Trophoblast cell (in vitro differentiated cells and primary cell): Measurements from ENCODE around the gene NR3C1.

Experiments used
- DNase-seq, 2 donors: peaks; one replicate each; pipeline ENCODE4 v3.0.0-alpha.2; 2016
- H2AFZ ChIP-seq: 2 replicates; pipeline ENCODE4 v1.6.1; 2013; ENCODE audit warnings: low read length, moderate library complexity, mild to moderate bottlenecking; ENCODE audit not compliant: insufficient read depth, poor library complexity
- H2AK5ac ChIP-seq: 2 replicates; pipeline ENCODE4 v1.6.1; 2013; ENCODE audit warnings: mild to moderate bottlenecking, low read length
- H2BK120ac ChIP-seq: 2 replicates; pipeline ENCODE4 v1.6.1; 2013; ENCODE audit warnings: low read length, mild to moderate bottlenecking, moderate library complexity; ENCODE audit not compliant: insufficient read depth, poor library complexity
- H2BK12ac ChIP-seq: 2 replicates; pipeline ENCODE4 v1.6.1; 2013; ENCODE audit warnings: mild to moderate bottlenecking, low read length, moderate library complexity
- H2BK5ac ChIP-seq: 2 replicates; pipeline ENCODE4 v1.6.1; 2013; ENCODE audit warnings: low read length, low read depth, moderate library complexity, mild to moderate bottlenecking; ENCODE audit not compliant: poor library complexity
- H3K14ac ChIP-seq: 2 replicates; pipeline ENCODE4 v1.6.1; 2013; ENCODE audit warnings: mild to moderate bottlenecking, low read length
- H3K18ac ChIP-seq: 2 replicates; pipeline ENCODE4 v1.6.1; 2013; ENCODE audit warnings: mild to moderate bottlenecking, low read length
- H3K23ac ChIP-seq: 2 replicates; pipeline ENCODE4 v1.6.1; 2013; ENCODE audit warnings: low read length
- H3K27ac ChIP-seq: 2 replicates; pipeline ENCODE4 v1.5.1; 2013; ENCODE audit warnings: low read depth, mild to moderate bottlenecking, inconsistent platforms, low read length, moderate library complexity
- H3K27me3 ChIP-seq: 2 replicates; pipeline ENCODE4 v1.6.1; 2013; ENCODE audit warnings: inconsistent platforms, mild to moderate bottlenecking, low read length, moderate library complexity; ENCODE audit not compliant: insufficient read depth
- H3K36me3 ChIP-seq, 2 experiments: 1 replicate in 1 of 2; 2 replicates in 1 of 2; pipeline ENCODE4 v1.6.1; 2013; ENCODE audit warnings: low read length in 2 of 2, mild to moderate bottlenecking in 2 of 2, moderate library complexity in 1 of 2; ENCODE audit not compliant: insufficient read depth in 2 of 2, control insufficient read depth in 1 of 2
- H3K4ac ChIP-seq: 2 replicates; pipeline ENCODE4 v1.6.1; 2013; ENCODE audit warnings: low read depth, mild to moderate bottlenecking, low read length, moderate library complexity
- H3K4me1 ChIP-seq, 2 experiments: 1 replicate in 1 of 2; 2 replicates in 1 of 2; pipeline ENCODE4 v1.6.1; 2013; ENCODE audit warnings: low read length in 2 of 2, mild to moderate bottlenecking in 2 of 2, moderate library complexity in 1 of 2; ENCODE audit not compliant: insufficient read depth in 2 of 2, control insufficient read depth in 1 of 2
- H3K4me2 ChIP-seq: 2 replicates; pipeline ENCODE4 v1.6.1; 2013; ENCODE audit warnings: inconsistent platforms, mild to moderate bottlenecking, low read length, moderate library complexity
- H3K4me3 ChIP-seq: 2 replicates; pipeline ENCODE4 v1.5.1; 2013; ENCODE audit warnings: mild to moderate bottlenecking, low read depth, low read length, inconsistent platforms
- H3K79me1 ChIP-seq: one replicate; pipeline ENCODE4 v1.6.1; 2013; ENCODE audit warnings: low read length
- H3K79me2 ChIP-seq: 2 replicates; pipeline ENCODE4 v1.6.1; 2013; ENCODE audit warnings: low read length, mild to moderate bottlenecking; ENCODE audit not compliant: control insufficient read depth, insufficient read depth, poor library complexity
- H3K9ac ChIP-seq: 2 replicates; pipeline ENCODE4 v1.6.1; 2013; ENCODE audit warnings: mild to moderate bottlenecking, low read length
- H3K9me3 ChIP-seq: 2 replicates; pipeline ENCODE4 v1.6.1; 2013; ENCODE audit warnings: low read depth, mild to moderate bottlenecking, control low read depth, inconsistent platforms, low read length; ENCODE audit not compliant: insufficient read depth
- H4K12ac ChIP-seq: 2 replicates; pipeline ENCODE4 v1.6.1; 2013; ENCODE audit warnings: low read depth, mild to moderate bottlenecking, low read length, moderate library complexity
- H4K8ac ChIP-seq: 2 replicates; pipeline ENCODE4 v1.6.1; 2013; ENCODE audit warnings: low read depth, mild to moderate bottlenecking, low read length, moderate library complexity
- H4K91ac ChIP-seq: one replicate; pipeline ENCODE4 v1.6.1; 2013; ENCODE audit warnings: low read depth, mild to moderate bottlenecking, low read length, moderate library complexity
- WGBS: extraction: QIAGEN DNeasy Blood & Tissue Kit; methylation state at CpG from one replicate; pipeline ENCODE4 v1.1.7; 2013; ENCODE audit warnings: missing lambda C conversion rate; ENCODE audit not compliant: insufficient read length, insufficient coverage; ENCODE audit errors: extremely low coverage; 5-methylcytosine and 5-hydroxymethylcytosine counted together

Gene NR3C1

DNA sequence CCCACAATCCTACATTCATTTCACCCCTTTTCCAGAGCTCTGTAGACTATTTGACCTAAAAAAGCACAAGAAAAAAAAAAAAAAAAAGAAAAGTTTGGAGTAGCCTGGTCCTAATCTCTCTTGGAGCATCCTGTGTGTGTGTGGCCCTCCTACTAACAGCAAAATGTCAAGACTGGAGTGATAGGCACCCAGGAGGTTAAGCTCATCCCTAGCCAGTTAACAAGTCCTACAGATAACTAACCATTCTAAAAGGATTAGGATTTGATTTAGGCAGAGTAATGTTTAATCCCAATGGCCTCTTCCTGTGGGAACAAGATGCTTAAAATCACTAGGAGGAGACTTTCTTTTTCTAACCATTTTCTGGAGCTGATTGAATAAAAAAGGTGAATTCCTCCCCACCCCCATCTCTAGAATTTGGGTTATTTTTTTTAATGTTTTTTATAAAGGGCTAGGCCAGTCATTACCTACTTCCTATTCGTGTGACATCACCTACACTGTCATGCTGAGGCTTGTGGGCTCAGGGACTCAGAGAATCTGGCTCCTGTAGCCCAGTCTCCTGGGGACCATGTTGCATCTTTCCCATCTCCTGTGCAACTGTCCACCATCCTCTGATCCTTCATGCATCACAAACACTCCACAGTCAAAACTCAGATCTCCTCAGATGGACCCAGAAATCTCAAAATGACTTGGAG, 43.2 kb upstream of the NR3C1 start:
- no peaks in the 10 kb centered on the region for H3K79me1 ChIP-seq
- H3K14ac ChIP-seq = no peak overlapping the region
- H4K91ac ChIP-seq = no peak overlapping the region
- no peak overlapping the region for H3K18ac ChIP-seq
- H3K9ac ChIP-seq = no peak overlapping the region
- no peak overlapping the region for H3K4me3 ChIP-seq
- no peak overlapping the region for H3K4ac ChIP-seq
- DNase-seq = no peak
- no peaks in the 10 kb centered on the region for H3K9me3 ChIP-seq
- no peaks in the 10 kb centered on the region for H3K27me3 ChIP-seq
- no peaks in the 10 kb centered on the region for H3K36me3 ChIP-seq
- no peak overlapping the region for H2AFZ ChIP-seq
- H3K27ac ChIP-seq = no peak overlapping the region
- no peak overlapping the region for H4K8ac ChIP-seq
- H2BK12ac ChIP-seq = no peak overlapping the region
- WGBS = no CpG with 5 or more reads among the region's 1 CpG
- H2AK5ac ChIP-seq = no peak overlapping the region
- no peaks in the 10 kb centered on the region for H3K4me1 ChIP-seq
- H3K4me2 ChIP-seq = no peak overlapping the region
- no peak overlapping the region for H2BK120ac ChIP-seq
- no peak overlapping the region for H4K12ac ChIP-seq
- H2BK5ac ChIP-seq = no peak overlapping the region
- no peak overlapping the region for H3K23ac ChIP-seq
- H3K79me2 ChIP-seq = no peaks in the 10 kb centered on the region

DNA sequence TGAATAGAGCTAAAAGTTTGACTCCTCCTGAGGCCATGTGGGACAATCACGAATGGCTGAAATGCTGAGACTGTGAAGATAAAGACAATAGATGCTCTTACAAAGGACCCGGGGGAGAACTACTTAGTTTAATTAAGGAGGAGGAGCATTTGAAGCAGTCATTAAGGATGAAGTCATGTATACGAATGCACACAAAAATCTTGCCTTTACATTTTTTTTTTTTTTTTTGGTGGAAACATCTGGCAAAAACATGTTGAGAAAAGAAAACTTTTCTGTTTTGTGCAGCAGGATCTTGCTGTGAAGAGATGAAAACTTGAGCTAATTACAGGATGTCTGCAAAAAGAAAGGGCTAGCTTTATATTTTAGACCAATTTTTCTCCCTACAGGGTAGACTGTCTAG, 42.3 kb upstream of the NR3C1 start:
- Histone ChIP-seq H2BK5ac (no peak overlapping the region), H2BK120ac (no peak overlapping the region), H3K79me2 (no peaks in the 10 kb centered on the region), H3K4me1 (no peaks in the 10 kb centered on the region), H3K27ac (no peak overlapping the region), H4K8ac (no peak overlapping the region), H3K23ac (no peak overlapping the region), H3K18ac (no peak overlapping the region), H2AK5ac (no peak overlapping the region), H3K79me1 (no peaks in the 10 kb centered on the region), H3K4me3 (no peak overlapping the region), H3K9me3 (no peaks in the 10 kb centered on the region), H2AFZ (no peak overlapping the region), H3K4me2 (no peak overlapping the region), H3K36me3 (no peaks in the 10 kb centered on the region), H3K27me3 (no peaks in the 10 kb centered on the region), H2BK12ac (no peak overlapping the region), H3K9ac (no peak overlapping the region), H3K4ac (no peak overlapping the region), H4K91ac (no peak overlapping the region), H3K14ac (no peak overlapping the region), H4K12ac (no peak overlapping the region)
- no peak for DNase-seq
- WGBS = no CpG with 5 or more reads among the region's 3 CpGs

- no peak overlapping the region for H3K27ac ChIP-seq
- H2BK12ac ChIP-seq = no peak overlapping the region
- H3K4me2 ChIP-seq = no peak overlapping the region
- H3K9me3 ChIP-seq = no peaks in the 10 kb centered on the region
- no peaks in the 10 kb centered on the region for H3K27me3 ChIP-seq
- H3K79me2 ChIP-seq = no peaks in the 10 kb centered on the region
- no peaks in the 10 kb centered on the region for H3K79me1 ChIP-seq
- no peak overlapping the region for H3K23ac ChIP-seq
- H3K18ac ChIP-seq = no peak overlapping the region
- no peak overlapping the region for H3K9ac ChIP-seq
- no peak overlapping the region for H4K8ac ChIP-seq
- no CpG with 5 or more reads among the region's 1 CpG for WGBS
- H3K36me3 ChIP-seq = no peaks in the 10 kb centered on the region
- H4K12ac ChIP-seq = no peak overlapping the region
- H3K14ac ChIP-seq = no peak overlapping the region
- no peak overlapping the region for H2BK5ac ChIP-seq
- H2BK120ac ChIP-seq = no peak overlapping the region
- DNase-seq = no peak
- no peak overlapping the region for H3K4me3 ChIP-seq
- H4K91ac ChIP-seq = no peak overlapping the region
- H2AK5ac ChIP-seq = no peak overlapping the region
- H3K4ac ChIP-seq = no peak overlapping the region
- H3K4me1 ChIP-seq = no peaks in the 10 kb centered on the region
- H2AFZ ChIP-seq = no peak overlapping the region
Measured at GRCh38 chr5:143443330-143443729, 39.8 kb upstream of the NR3C1 start.

GRCh38 chr5:143442385-143442784, 38.9 kb upstream of the NR3C1 start:
- H3K4me1 ChIP-seq = no peaks in the 10 kb centered on the region
- H3K27me3 ChIP-seq = no peaks in the 10 kb centered on the region
- H4K8ac ChIP-seq = no peak overlapping the region
- no CpG with 5 or more reads among the region's 2 CpGs for WGBS
- H2BK5ac ChIP-seq = no peak overlapping the region
- H3K4me3 ChIP-seq = no peak overlapping the region
- H3K9me3 ChIP-seq = no peaks in the 10 kb centered on the region
- H2BK120ac ChIP-seq = no peak overlapping the region
- H3K79me1 ChIP-seq = no peaks in the 10 kb centered on the region
- H3K79me2 ChIP-seq = no peaks in the 10 kb centered on the region
- H3K23ac ChIP-seq = no peak overlapping the region
- H3K9ac ChIP-seq = no peak overlapping the region
- no peak overlapping the region for H3K27ac ChIP-seq
- no peak overlapping the region for H2AK5ac ChIP-seq
- H3K14ac ChIP-seq = no peak overlapping the region
- no peak overlapping the region for H3K4me2 ChIP-seq
- no peak overlapping the region for H2AFZ ChIP-seq
- H4K91ac ChIP-seq = no peak overlapping the region
- H3K4ac ChIP-seq = no peak overlapping the region
- no peak overlapping the region for H2BK12ac ChIP-seq
- no peaks in the 10 kb centered on the region for H3K36me3 ChIP-seq
- no peak overlapping the region for H3K18ac ChIP-seq
- no peak overlapping the region for H4K12ac ChIP-seq
- DNase-seq = no peak
